Ishikawa (cell line): ENCODE results near the gene PAX2.

Experiments
- CEBPB ChIP-seq: IDR thresholded peaks from 2 replicates; pipeline ENCODE4 v1.6.1; 2012
- CREB1 ChIP-seq: IDR thresholded peaks from 2 replicates; pipeline ENCODE4 v1.6.1; 2012; ENCODE audit warnings: low read depth
- EGR1 ChIP-seq: IDR thresholded peaks from 2 replicates; pipeline ENCODE4 v1.6.1; 2012
- EP300 ChIP-seq: IDR thresholded peaks from 2 replicates; pipeline ENCODE4 v1.6.1; 2012; ENCODE audit warnings: borderline replicate concordance
- FOXM1 ChIP-seq: IDR thresholded peaks from 2 replicates; pipeline ENCODE4 v1.6.1; 2012; ENCODE audit warnings: low read depth, borderline replicate concordance
- MAX ChIP-seq: IDR thresholded peaks from 2 replicates; pipeline ENCODE4 v1.6.1; 2012
- NFIC ChIP-seq: IDR thresholded peaks from 2 replicates; pipeline ENCODE4 v1.6.1; 2012
- RAD21 ChIP-seq: IDR thresholded peaks from 2 replicates; pipeline ENCODE4 v1.6.1; 2012; ENCODE audit warnings: low read depth
- REST ChIP-seq: IDR thresholded peaks from 2 replicates; pipeline ENCODE4 v1.6.1; 2012; ENCODE audit warnings: low read depth, mild to moderate bottlenecking
- TAF1 ChIP-seq: IDR thresholded peaks from 2 replicates; pipeline ENCODE4 v1.6.1; 2012; ENCODE audit warnings: low read depth, mild to moderate bottlenecking
- TCF12 ChIP-seq: IDR thresholded peaks from 2 replicates; pipeline ENCODE4 v1.6.1; 2012; ENCODE audit warnings: low read depth
- TEAD4 ChIP-seq: IDR thresholded peaks from 2 replicates; pipeline ENCODE4 v1.6.1; 2012
- USF1 ChIP-seq: IDR thresholded peaks from 2 replicates; pipeline ENCODE4 v1.6.1; 2012
- YY1 ChIP-seq: IDR thresholded peaks from 2 replicates; pipeline ENCODE4 v1.6.1; 2012; ENCODE audit warnings: low read depth
- ZBTB7A ChIP-seq: IDR thresholded peaks from 2 replicates; pipeline ENCODE4 v1.6.1; 2012; ENCODE audit warnings: low read depth

The PAX2 gene

GRCh38 chr10:100744136-100744986, 1.0 kb upstream of the PAX2 start:
- TF ChIP-seq YY1 (no peak), NFIC (no peak), MAX (no peak), EP300 (no peak), CEBPB (no peak)

GRCh38 chr10:100745882-100746783, 751 bp downstream of the PAX2 start:
- TF ChIP-seq RAD21: no peak
- peak; percentile 55; the same call in 1 of the 2 replicates for TF ChIP-seq ZBTB7A

- TF ChIP-seq USF1: no peak
- no peak for TF ChIP-seq REST
- TF ChIP-seq TAF1: no peak
- no peak for TF ChIP-seq CEBPB
- TF ChIP-seq RAD21: no peak
These were observed 1.5 kb downstream of the PAX2 start for GRCh38 chr10:100746784-100747455.

GRCh38 chr10:100747456-100748230, 2.3 kb downstream of the PAX2 start:
- TF ChIP-seq CEBPB: no peak
- TF ChIP-seq RAD21: no peak
- no peak for TF ChIP-seq TEAD4
- TF ChIP-seq TAF1: no peak
- TF ChIP-seq USF1: no peak
- TF ChIP-seq REST: no peak
- TF ChIP-seq YY1: no peak
- no peak for TF ChIP-seq NFIC
- no peak for TF ChIP-seq ZBTB7A
- TF ChIP-seq MAX: no peak
- no peak for TF ChIP-seq EP300
- TF ChIP-seq EGR1: no peak
- no peak for TF ChIP-seq FOXM1
- TF ChIP-seq CREB1: no peak
- no peak for TF ChIP-seq TCF12

- TF ChIP-seq YY1 (no peak), TEAD4 (no peak), CEBPB (no peak), USF1 (no peak), FOXM1 (no peak), ZBTB7A (no peak), EGR1 (no peak), MAX (no peak), EP300 (no peak), REST (no peak), NFIC (no peak), RAD21 (no peak), TCF12 (no peak), CREB1 (no peak)
These were observed 3.1 kb downstream of the PAX2 start for GRCh38 chr10:100748231-100749058.
